D721Med (cell line): ENCODE measurements around the gene AKT2.

Experiments used
- DNase-seq: peaks from one replicate; pipeline ENCODE4 v3.0.0; 2011; ENCODE audit warnings: low spot score; ENCODE audit not compliant: insufficient read length
- FAIRE-seq: peaks from 2 replicates; lab custom pipeline; 2011; peaks lifted over from hg19 to GRCh38; lab: Jason Lieb, UNC
- TF ChIP-seq, protein P1 (sequence below): IDR thresholded peaks from 2 replicates; pipeline ENCODE4 v1.5.1; 2012; ENCODE audit warnings: mild to moderate bottlenecking, control low read depth; ENCODE audit not compliant: insufficient read depth; ENCODE audit errors: missing control alignments

Gene AKT2

DNA sequence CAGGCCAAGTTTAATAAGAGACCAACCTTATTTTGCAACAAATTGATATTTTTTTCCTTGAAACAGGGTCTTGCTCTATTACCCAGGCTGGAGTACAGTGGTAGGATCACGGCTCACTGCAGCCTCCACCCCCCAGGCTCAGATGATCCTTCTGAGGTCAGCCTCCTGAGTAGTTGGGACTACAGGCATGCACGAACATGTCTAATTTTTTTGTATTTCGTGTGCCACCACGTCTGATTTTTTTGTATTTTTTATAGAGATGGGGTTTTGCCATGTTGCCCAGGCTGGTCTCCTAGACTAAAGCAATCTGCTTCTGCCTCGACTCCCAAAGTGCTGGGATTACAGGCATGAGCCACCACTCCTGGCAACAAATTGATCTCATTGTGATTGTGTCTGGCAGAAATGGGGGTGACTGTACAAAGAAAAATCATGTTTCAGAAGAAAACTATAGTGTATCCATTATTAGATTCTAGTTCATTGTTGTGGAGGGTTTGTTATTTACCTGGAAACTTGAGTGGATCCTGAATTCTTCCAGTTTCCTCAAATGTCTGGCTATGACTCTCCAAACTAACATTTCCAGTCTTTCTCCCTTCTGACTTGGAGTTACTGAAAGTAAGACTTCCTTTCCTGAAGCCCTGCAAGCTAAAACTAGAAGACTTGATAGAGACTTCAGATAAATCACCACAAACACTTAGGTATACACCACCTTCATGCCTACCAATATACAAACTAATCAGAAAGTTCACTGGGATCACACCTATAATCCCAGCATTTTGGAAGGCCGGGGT lies 17.3 kb upstream of the AKT2 start:
- DNase-seq (no peak), FAIRE-seq (no peak)
- TF ChIP-seq, protein P1, sequence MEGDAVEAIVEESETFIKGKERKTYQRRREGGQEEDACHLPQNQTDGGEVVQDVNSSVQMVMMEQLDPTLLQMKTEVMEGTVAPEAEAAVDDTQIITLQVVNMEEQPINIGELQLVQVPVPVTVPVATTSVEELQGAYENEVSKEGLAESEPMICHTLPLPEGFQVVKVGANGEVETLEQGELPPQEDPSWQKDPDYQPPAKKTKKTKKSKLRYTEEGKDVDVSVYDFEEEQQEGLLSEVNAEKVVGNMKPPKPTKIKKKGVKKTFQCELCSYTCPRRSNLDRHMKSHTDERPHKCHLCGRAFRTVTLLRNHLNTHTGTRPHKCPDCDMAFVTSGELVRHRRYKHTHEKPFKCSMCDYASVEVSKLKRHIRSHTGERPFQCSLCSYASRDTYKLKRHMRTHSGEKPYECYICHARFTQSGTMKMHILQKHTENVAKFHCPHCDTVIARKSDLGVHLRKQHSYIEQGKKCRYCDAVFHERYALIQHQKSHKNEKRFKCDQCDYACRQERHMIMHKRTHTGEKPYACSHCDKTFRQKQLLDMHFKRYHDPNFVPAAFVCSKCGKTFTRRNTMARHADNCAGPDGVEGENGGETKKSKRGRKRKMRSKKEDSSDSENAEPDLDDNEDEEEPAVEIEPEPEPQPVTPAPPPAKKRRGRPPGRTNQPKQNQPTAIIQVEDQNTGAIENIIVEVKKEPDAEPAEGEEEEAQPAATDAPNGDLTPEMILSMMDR: no peak

DNA sequence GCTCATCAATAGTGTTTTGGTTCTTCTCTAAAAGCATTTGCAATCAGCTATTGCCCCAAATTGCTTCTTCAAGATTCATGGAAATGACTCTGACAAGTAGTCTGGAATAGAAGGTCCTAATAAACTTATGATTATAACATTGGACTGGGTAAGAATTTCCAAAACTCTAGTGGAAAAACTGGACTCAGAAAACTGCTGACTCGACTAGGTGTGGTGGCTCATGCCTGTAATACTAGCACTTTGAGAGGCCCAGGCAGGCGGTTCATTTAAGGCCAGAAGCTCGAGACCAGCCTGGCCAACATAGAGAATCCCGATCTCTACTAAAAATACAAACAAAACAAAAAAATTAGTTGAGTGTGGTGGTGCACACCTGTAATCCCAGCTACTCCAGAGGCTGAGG lies 15.5 kb upstream of the AKT2 start:
- FAIRE-seq: no peak

DNA sequence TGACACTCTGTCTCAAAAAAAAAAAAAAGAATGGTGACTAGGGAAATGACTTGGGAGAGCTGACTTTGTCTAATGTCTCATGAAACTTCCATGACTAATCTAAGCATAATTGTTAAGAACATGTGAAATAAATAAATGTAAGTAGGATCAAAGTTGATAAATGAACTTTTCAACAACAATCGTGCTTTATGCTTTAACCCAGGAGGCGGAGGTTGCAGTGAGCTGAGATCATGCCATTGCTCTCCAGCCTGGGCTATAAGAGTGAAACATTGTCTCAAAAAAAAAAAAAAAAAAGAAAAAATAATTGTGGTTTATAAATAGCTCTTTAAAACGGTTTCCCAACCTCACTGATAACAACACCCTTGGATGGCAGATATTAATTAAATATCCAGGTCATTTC lies 12.9 kb upstream of the AKT2 start:
- FAIRE-seq (no peak), DNase-seq (no peak)
- TF ChIP-seq, protein P1: no peak

More for the DNA sequence above, 15.5 kb upstream of the AKT2 start:
- TF ChIP-seq, protein P1: no peak
- DNase-seq: no peak

DNA sequence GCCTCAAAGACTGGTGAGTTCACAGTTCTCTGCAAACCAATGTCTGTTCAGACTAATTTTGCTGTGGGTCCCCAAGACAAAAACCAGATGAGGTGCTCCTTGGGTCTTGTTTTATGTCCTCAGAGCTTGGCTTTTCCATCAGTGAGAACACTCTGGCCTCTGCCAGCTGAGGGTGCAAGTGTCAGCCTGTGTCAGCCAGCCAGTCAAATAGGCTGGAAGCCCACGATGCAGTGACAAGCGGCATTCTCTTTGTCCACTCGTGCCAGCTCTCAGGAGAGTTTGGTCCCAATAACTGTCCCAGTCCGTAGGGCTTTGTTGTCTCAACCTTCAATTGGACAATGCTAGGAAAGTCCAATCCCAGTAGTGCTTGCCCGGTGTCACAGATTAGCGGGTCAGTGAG lies 9.4 kb upstream of the AKT2 start:
- TF ChIP-seq, protein P1: no peak
- FAIRE-seq: no peak

DNA sequence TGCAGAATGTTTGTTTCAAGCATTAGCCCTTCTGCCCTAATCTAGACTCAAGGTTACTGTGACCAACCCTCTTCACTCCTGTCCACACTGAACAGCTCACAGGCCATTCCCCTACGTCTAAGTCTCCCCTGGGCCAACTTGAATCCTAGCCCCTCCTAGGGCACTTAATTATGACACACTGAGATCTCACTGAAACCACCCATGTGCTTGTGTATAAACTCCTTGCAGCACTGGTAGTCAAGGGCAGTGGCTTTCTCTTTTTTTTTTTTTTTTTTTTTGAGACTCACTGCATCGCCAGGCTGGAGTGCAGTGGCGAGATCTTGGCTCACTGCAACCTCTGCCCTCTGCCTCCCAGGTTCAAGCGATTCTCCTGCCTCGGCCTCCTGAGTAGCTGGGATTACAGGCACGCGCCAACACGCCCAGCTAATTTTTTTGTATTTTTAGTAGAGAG lies 1.9 kb upstream of the AKT2 start:
- TF ChIP-seq, protein P1: no peak
- FAIRE-seq (no peak), DNase-seq (no peak)

More for the DNA sequence above, 9.4 kb upstream of the AKT2 start:
- DNase-seq: no peak

DNA sequence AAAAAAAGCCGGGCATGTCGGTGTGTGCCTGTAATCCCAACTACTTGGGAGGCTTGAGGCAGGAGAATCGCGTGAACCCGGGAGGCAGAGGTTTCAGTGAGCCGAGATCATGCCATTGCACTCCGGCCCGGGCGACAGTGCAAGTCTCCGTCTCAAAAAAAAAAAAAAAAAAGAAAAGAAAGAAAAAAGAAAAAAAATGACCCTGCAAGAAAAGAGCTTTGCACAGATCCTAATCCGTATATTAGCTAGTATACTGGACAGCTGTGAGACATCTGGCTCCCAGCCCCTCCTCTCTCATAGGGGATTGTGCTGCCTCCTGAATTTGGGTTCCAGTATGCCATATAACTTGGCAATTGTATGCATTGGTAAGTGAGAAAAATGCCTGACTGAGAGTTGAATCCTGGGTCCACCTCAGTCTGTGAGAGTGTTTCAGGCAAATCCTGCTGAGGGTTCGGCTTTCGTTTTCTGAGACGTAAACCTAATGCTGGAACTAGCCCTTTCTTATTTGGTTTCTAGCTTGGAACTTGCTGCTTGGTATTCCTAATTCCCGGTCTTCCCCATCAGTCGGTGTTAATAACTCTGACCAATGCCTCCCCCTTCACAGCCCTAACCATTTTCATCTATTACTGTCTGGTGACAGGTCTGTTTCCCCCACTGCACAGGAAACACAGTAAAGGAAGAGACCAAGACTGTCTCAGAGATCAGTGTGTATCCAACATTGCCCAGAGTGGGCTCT lies 1.3 kb upstream of the AKT2 start:
- no peak for DNase-seq
- TF ChIP-seq, protein P1: no peak
- FAIRE-seq: no peak
